GM12872 (cell line): ENCODE data around the gene ZNF43.

Source experiments
- CTCF ChIP-seq: IDR thresholded peaks from 3 replicates; pipeline ENCODE4 v1.5.1; 2011; ENCODE audit warnings: low read depth, mild to moderate bottlenecking, low read length, moderate library complexity; ENCODE audit not compliant: insufficient read depth

Gene ZNF43

GRCh38 chr19:21835429-21835809 lies 563 bp downstream of the ZNF43 start:
- no peak for TF ChIP-seq CTCF

- TF ChIP-seq CTCF, result no peak
Observed at GRCh38 chr19:21833733-21834132, 2.2 kb downstream of the ZNF43 start.

GRCh38 chr19:21824679-21825078 lies 11.3 kb downstream of the ZNF43 start:
- no peak for TF ChIP-seq CTCF

GRCh38 chr19:21823224-21823623 lies 12.8 kb downstream of the ZNF43 start:
- TF ChIP-seq CTCF, result no peak

GRCh38 chr19:21812448-21812847 lies 23.5 kb downstream of the ZNF43 start:
- TF ChIP-seq CTCF, result no peak

GRCh38 chr19:21789466-21790085 lies 46.4 kb downstream of the ZNF43 start:
- TF ChIP-seq CTCF, result no peak

- TF ChIP-seq CTCF, result no peak
Observed at GRCh38 chr19:21786936-21787335, 49.0 kb downstream of the ZNF43 start.
